Activated CD4-positive, alpha-beta T cell treated with anti-CD3 and anti-CD28 coated beads for 24 hours (primary cell): ENCODE data around the gene TTLL11.
"Not testable (repeated sequence)": the region's sequence is repeated elsewhere in the genome, so short reads cannot be mapped to it uniquely, and the experiment has no call there.

Experiments
- DNase-seq, 2 donors: peaks; one replicate each; pipeline ENCODE4 v3.0.0-alpha.2; 2020; ENCODE audit warnings: low read depth in 2 of 2

TTLL11 gene

DNA sequence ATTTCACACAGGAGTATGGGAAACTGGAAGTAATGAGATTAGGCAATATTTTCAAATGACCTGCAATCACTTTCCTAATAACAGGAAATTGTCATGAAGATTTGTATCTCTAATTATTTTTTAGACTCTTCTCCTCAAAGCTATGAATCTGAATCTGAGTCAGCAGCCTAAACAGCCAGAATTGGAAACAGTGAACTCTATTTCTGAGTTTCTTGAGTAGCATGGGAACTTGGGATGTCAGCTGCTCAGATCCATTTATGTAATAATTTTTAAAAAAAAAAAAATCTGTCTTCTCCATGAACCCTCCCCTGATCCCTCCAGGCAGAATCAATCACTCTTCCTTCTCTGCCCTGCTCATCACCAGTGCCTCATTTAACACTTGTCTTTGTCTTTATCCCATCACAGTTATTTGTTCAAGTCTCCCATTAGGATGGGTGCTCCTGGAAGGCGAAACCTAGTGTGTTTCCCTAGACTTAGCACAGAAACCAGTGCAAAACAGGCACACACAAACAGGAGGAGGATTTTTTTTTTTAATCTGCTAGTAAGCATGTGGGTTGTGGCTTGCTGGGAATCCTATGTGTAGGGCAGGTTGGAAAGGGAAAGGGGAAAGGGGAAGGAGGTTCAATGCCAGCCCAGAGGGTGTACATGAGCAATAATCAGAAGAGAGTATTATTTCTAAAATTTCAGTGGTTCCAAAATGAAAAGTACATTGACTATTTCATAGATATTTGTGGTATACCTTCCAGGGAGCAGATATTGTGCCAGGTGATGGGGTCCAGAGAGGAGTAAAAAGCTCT is 186.8 kb downstream of the TTLL11 start:
- no peak for DNase-seq

GRCh38 chr9:121902461-121903135 is 190.5 kb downstream of the TTLL11 start:
- no peak for DNase-seq

- DNase-seq, result no peak
Measured at GRCh38 chr9:121901616-121902015, 191.5 kb downstream of the TTLL11 start.

- no peak for DNase-seq
Measured at GRCh38 chr9:121900163-121900562, 192.9 kb downstream of the TTLL11 start.

DNA sequence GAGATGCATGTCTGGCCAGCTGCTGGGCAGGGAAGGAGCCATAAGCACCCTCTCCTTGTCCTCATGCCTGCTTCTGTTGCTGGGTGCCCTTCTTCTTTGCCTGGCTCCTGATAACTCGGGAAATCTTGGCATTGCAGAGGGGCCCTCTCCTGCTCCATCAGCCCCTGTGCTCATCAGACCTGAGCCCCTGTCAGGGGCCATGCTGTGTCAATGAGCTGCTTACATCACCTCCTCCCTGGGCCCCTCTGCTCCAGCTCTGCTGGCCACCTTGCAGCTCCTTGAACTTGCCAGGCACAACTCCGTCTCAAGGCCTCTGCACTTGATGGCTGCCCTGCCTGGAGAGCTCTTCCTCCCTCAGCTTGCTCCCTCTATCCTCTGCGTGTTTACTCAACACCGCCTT is 194.3 kb downstream of the TTLL11 start:
- no peak for DNase-seq

DNA sequence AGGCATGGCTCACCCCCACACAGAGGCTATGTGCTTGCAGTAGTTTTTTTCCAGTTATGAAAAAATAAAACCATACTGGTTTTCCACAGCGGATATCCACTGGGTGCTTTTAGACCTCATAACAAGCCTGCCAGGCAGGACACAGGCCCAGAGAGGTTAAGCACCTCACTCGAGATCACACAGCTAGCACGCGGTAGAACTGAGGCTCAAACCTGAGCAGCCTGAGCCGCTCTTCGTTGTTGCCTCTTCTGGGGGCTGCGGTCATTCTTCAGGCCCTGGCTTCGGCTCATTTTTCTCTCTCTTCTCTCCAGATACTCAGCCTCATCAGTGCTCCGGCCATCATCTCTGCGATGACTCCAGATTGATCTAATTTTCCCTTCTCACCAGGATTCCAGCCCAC is 196.0 kb downstream of the TTLL11 start:
- no peak for DNase-seq

DNA sequence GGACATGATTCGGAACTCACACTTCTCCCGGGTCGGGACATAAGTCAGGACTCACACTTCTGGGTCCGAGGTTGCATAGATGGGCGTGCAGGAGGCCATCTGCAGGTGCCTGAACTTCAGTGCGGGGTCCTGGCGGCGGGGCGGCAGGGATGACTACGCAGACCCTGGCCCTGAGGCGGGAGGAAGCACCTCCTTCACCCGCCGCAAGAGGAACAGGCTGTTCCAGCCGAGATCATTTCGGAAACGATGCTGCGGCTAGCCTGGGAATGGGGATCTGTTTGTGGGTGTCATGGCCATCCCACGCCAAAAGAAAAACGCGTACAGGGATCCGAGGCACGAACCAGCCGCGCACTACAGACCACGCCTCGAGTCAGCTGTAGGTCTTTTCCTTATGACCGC is 196.6 kb downstream of the TTLL11 start:
- no peak for DNase-seq

DNA sequence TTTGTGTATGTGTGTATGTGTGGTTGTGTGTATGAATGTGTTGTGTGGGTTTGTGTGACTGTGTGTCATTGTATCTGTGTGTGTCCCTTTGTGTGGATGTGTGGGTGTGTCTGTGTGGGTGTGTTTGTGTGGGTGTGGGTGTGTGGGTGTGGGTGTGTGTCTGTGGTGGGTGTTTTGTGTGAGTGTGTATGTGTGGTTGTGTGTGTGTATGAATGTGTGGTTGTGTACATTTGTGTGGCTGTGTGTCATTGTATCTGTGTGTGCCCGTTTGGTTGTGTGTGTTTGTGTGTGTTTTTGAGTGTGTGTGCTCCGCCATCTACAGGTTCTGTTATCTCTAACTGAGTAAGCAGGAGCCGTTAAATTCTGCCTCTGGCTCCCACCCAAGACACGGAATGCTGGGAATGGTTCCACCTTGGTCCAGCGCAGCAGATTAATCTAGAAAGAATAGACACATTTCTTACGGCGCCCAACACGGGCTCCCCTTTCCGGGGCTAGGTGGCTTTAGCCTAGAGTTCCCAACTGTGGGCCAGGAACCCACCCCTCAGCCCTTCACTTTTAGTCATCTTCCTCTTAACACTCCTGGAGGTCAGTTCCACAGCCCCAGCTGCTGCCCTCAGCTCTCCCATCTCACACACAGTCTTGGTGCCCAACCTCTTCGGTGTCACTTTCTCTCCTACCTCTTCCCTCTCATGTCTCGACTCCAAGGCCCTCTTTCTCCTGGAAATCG is 197.1 kb downstream of the TTLL11 start:
- DNase-seq, result no peak

DNA sequence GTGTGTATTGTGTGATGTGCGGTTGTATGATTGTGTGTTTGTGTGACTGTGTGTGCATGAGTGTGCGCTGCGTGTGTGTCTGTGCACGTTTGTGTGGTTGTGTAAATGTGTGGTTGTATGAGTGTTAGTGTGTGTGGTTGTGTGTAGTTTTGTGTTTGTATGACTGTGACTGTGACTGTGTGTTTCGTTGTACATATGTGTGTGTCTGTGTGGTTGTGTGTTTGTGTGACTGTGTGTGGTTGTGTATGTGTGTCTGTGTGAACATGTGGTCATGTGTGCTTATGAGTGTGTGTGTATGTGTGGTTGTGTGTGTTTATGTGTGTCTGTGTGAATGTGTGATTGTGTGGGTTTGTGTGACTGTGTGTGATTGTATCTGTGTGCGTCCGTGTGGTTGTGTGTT is 197.8 kb downstream of the TTLL11 start:
- no peak for DNase-seq

DNA sequence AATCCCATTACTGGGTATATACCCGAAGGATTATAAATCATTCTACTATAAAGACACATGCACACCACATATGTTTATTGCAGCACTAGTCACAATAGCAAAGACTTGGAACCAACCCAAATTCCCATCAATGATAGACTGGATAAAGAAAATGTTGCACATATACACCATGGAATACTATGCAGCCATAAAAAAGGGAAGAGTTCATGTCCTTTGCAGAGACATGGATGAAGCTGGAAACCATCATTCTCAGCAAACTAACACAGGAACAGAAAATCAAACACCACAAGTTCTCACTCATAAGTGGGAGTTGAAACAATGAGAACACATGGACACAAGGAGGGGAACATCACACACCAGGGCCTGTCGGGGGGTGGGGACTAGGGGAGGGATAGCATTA is 198.7 kb downstream of the TTLL11 start:
- DNase-seq, result not testable (repeated sequence)

DNA sequence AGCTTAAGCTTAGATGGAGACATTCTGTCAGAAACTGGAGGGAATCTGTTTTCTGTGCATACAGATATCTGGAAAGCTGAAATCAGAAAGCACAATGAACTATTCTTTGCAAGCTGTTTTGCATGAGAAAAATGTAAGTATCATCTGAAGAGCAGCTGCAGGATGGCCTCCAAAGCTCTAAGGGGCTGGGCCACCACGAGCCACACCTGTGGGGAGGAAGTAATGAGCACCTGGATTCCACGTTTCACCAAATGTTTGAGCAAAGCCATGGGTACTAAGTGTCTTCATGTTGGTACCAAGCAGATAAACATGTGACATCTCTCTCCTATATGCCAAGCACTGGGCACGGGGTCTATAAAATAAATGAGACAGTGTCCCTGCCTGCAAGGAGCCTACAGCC is 199.3 kb downstream of the TTLL11 start:
- DNase-seq, result no peak

DNA sequence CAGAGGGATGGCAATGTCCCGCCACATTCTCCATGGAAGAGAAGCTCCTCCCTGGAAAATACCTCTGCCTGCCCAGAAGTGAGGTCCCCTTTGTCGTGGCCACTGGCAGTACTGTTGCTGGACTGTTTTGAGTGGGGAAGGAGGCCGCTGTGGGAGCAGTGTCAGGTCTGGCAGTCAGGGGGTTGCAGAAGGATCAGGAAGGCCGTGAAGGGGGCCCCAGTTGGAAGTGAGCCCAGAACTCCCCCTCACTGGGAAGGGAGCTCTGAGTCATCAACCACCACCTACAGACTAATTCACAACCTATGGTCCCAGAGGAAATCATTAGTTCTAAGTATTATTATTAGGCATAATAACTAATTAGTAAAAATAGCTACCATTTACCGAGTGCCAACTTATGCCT is 200.4 kb downstream of the TTLL11 start:
- DNase-seq, result no peak

DNA sequence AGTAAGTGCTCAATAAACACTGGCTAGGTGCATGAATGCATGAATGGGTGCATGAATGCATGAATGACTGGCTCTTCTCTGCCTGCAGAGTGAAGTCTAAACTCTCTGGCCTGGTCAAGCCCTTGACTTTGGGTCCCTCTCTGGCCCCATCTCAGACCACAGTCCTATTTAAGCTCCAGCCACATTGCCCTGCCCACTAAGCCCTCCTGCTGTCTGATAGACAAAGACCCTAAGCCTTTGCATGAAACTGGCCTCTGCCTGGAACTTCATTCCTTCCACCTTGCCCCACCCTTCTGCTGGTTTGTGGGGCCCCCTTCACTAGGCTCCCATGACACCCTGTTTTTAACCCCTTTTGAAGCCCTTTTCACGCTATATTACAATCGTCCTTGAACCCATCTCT is 202.4 kb downstream of the TTLL11 start:
- DNase-seq, result no peak

DNA sequence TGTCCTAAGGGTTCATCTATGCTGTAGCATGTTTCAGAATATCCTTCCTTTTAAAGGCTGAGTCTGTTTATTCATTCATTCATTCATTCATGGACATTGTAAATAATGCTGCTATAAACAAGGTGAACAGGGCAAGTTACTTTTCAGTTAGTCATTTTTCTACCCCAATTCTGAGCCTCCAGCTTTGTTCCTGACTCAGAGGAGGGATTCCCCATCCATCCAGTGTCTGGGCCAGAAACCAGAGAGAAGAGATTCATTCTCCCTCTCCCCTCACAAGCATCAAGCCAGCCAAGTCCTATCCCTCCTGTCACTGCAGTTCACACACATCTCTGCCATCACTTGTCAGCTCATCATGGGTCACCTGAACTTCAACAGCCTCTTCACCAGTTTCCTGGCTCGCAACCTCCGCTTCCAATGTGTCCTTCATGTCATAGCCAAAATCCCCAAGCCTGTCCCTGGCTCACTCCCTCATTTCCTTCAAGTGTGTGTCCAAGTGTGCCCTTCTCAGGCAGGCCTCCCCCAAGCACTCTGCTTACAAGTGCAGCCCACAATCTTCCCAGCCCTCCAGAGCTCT is 203.0 kb downstream of the TTLL11 start:
- DNase-seq, result no peak

- no peak for DNase-seq
Measured at GRCh38 chr9:121888438-121888775, 204.7 kb downstream of the TTLL11 start.

DNA sequence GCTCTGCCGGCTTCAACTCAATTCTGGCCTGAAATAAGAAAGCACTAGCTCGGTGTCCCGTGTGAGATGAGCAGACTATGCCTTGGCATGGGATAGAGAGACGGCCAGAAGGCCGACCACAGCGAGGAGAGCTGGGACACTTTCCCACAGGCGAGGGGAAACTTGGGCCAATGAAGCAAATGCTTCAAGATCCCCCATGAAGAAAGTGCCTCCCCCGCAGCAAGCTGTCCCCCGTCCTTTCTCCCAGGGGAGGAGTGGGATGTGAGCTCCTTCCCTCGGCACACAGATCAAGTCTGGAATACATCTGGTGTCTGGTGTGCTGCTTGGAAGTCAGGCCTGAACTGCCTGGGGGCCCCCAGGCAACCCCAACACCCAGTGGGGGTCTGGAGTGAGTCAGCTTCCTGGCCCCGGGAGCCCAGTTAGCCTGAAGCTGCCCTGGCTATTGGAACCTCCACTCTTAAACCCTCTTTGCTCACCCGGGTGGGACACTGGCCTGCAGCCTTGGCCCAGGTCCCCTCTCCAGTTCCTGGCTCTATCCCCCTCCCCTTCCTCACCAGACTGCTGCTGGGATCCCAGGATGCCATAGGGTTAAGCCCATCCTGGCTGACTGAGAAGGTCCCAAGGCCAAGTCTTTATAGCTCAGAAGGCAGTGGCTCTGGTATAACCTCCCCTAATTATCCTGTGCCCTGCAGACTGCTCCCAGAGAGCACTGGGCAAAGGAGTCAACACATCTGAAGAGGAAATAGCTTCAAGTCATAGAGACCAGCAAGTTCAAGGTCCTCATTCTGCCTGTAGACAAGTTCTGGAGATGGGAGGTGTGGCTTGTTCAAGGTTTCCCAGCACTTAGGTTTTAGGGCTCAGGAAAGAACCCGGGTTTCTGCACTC is 205.3 kb downstream of the TTLL11 start:
- no peak for DNase-seq

- DNase-seq, result no peak
Measured at GRCh38 chr9:121886759-121887485, 206.2 kb downstream of the TTLL11 start.

GRCh38 chr9:121885345-121885901 is 207.7 kb downstream of the TTLL11 start:
- DNase-seq, result no peak

GRCh38 chr9:121884057-121884541 is 209.0 kb downstream of the TTLL11 start:
- no peak for DNase-seq

GRCh38 chr9:121883281-121884056 is 209.6 kb downstream of the TTLL11 start:
- no peak for DNase-seq
